GM23248 (cell line): ENCODE measurements around the gene ZC3HAV1. TPM values are rescaled to one million over a fixed set of nuclear protein-coding genes. Genes with fewer than 3 reads are reported as not detected.

ENCODE experiments used
- DNase-seq: peaks from one replicate; pipeline ENCODE4 v3.0.0-alpha.2; 2015
- H2AFZ ChIP-seq: fragments of 200-600 bp; sonication (generic); 2 replicates; pipeline ENCODE4 v1.6.1; 2016; ENCODE audit warnings: antibody characterized with exemption
- H3F3A ChIP-seq: fragments of 200-600 bp; sonication (generic); 2 replicates; pipeline ENCODE4 v1.6.1; 2016; ENCODE audit warnings: mild to moderate bottlenecking, antibody characterized with exemption, mixed run types; ENCODE audit not compliant: insufficient read depth
- H3K27ac ChIP-seq: fragments of 200-600 bp; sonication (generic); 2 replicates; pipeline ENCODE4 v1.5.1; 2016; ENCODE audit warnings: mild to moderate bottlenecking
- H3K27me3 ChIP-seq: fragments of 200-600 bp; sonication (generic); replicated peaks from 2 replicates; pipeline ENCODE4 v1.6.1; 2016; ENCODE audit warnings: mild to moderate bottlenecking; ENCODE audit not compliant: insufficient read depth
- H3K36me3 ChIP-seq: fragments of 200-600 bp; sonication (generic); 2 replicates; pipeline ENCODE4 v1.6.1; 2016; ENCODE audit warnings: low read depth, mild to moderate bottlenecking
- H3K4me1 ChIP-seq: fragments of 200-600 bp; sonication (generic); 2 replicates; pipeline ENCODE4 v1.6.1; 2016; ENCODE audit warnings: mild to moderate bottlenecking; ENCODE audit not compliant: insufficient read depth
- H3K4me2 ChIP-seq: fragments of 200-600 bp; sonication (generic); one replicate; pipeline ENCODE4 v1.6.1; 2016; ENCODE audit warnings: mild to moderate bottlenecking; ENCODE audit not compliant: unreplicated experiment
- H3K4me3 ChIP-seq: fragments of 200-600 bp; sonication (generic); 2 replicates; pipeline ENCODE4 v1.5.1; 2016; ENCODE audit warnings: mild to moderate bottlenecking
- H3K79me2 ChIP-seq: fragments of 200-600 bp; sonication (generic); 2 replicates; pipeline ENCODE4 v1.6.1; 2016; ENCODE audit warnings: mild to moderate bottlenecking; ENCODE audit not compliant: insufficient read depth
- H3K9ac ChIP-seq: fragments of 200-600 bp; sonication (generic); 2 replicates; pipeline ENCODE4 v1.6.1; 2016; ENCODE audit warnings: mild to moderate bottlenecking
- H3K9me2 ChIP-seq: fragments of 200-600 bp; sonication (generic); 2 replicates; pipeline ENCODE4 v1.6.1; 2016; ENCODE audit warnings: mixed run types, mild to moderate bottlenecking, moderate library complexity; ENCODE audit not compliant: insufficient read depth
- H3K9me3 ChIP-seq: fragments of 200-600 bp; sonication (generic); one replicate; pipeline ENCODE4 v1.6.1; 2017; ENCODE audit warnings: low read depth
- H4K20me1 ChIP-seq: fragments of 200-600 bp; sonication (generic); 2 replicates; pipeline ENCODE4 v1.6.0; 2016; ENCODE audit not compliant: insufficient read depth
- EZH2 ChIP-seq: fragments of 200-600 bp; sonication (generic); IDR thresholded peaks from 2 replicates; pipeline ENCODE4 v1.6.1; 2018; ENCODE audit warnings: antibody characterized with exemption, mild to moderate bottlenecking; ENCODE audit not compliant: insufficient read depth, poor library complexity, severe bottlenecking
- EZH2phosphoT487 ChIP-seq: fragments of 200-600 bp; sonication (generic); IDR thresholded peaks from 2 replicates; pipeline ENCODE4 v1.6.1; 2018; ENCODE audit warnings: antibody characterized with exemption, moderate library complexity, mild to moderate bottlenecking, low read depth; ENCODE audit not compliant: insufficient read depth
- WGBS, 2 experiments: methylation state at CpG; one replicate each; pipeline ENCODE4 v1.1.6; 2015 to 2017; ENCODE audit warnings: low lambda C conversion rate in 2 of 2, low coverage in 1 of 2; ENCODE audit errors: missing lambda C conversion rate in 2 of 2; 5-methylcytosine and 5-hydroxymethylcytosine counted together
- in situ Hi-C: fragments of 300-500 bp; cut with MboI; formaldehyde crosslinking; loops from 2 replicates; pipeline ENCODE4 v1.15.0; 2020
- polyA plus RNA-seq: library from polyadenylated mRNA; unstranded; fragments of >200 nt; fragmentation: Nextera tagmentation; extraction: Ambion mirVana; gene quantifications from 2 replicates; pipeline ENCODE4 v1.2.1, GENCODE V29; 2016
- total RNA-seq: library from RNA; depleted of rRNA; stranded (reverse); fragments of >200 nt; shearing (Covaris generic); gene quantifications from 2 replicates; pipeline ENCODE4 v1.2.3, GENCODE V29; 2014; rRNA removed

ZC3HAV1 gene
- 30.5 and 36.4 TPM in 2 replicates for total RNA-seq
- 28.8 and 29.9 TPM in 2 replicates for polyA plus RNA-seq

- H3K27me3 ChIP-seq, result no peaks in the 10 kb centered on the region
- WGBS, 2 experiments, result 0% methylated on average over 35 to 64 of the region's 68 CpGs
- H2AFZ ChIP-seq, result peak within 1 kb of the TSS; percentile 96
- no peaks in the 10 kb centered on the region for H3K36me3 ChIP-seq
- H3F3A ChIP-seq, result peaks cover 12% of the 10 kb centered on the region
- in situ Hi-C loops, result no loop called here
- DNase-seq, result peak; percentile 91
- peak within 1 kb of the TSS; percentile 92 for H3K4me2 ChIP-seq
- TF ChIP-seq EZH2phosphoT487 (no peak), EZH2 (no peak)
- H3K9me2 ChIP-seq, result no peaks in the 10 kb centered on the region
- peaks cover 48% of the 10 kb centered on the region for H3K79me2 ChIP-seq
- H3K4me1 ChIP-seq, result peaks cover 15% of the 10 kb centered on the region
- H3K9ac ChIP-seq, result peak within 1 kb of the TSS; percentile 87
- H3K9me3 ChIP-seq, result no peaks in the 10 kb centered on the region
- H3K4me3 ChIP-seq, result peak within 1 kb of the TSS; percentile 94
- H3K27ac ChIP-seq, result peak within 1 kb of the TSS; percentile 86
- H4K20me1 ChIP-seq, result no peaks in the 10 kb centered on the region
Measured at GRCh38 chr7:139109188-139109982, at the start of gene ZC3HAV1. Gene ZC3HAV1 (minus strand): TSS chr7:139109720. CDS start chr7:139109331, 389 bp downstream.

- Histone ChIP-seq H3K79me2 (no peaks in the 10 kb centered on the region), H3K27me3 (no peaks in the 10 kb centered on the region), H4K20me1 (no peaks in the 10 kb centered on the region), H3K9ac (no peak overlapping the region), H3K9me2 (no peaks in the 10 kb centered on the region), H3K4me2 (no peak overlapping the region), H2AFZ (no peak overlapping the region), H3F3A (no peaks in the 10 kb centered on the region), H3K9me3 (no peaks in the 10 kb centered on the region), H3K27ac (no peak overlapping the region), H3K4me1 (no peaks in the 10 kb centered on the region), H3K36me3 (0 out of 2 replicates have a peak, but pooled peaks cover under 1% of the 10 kb centered on the region), H3K4me3 (no peak overlapping the region)
- TF ChIP-seq EZH2 (no peak), EZH2phosphoT487 (no peak)
- 76 to 81% methylated on average over 2 of the region's 2 CpGs for WGBS, 2 experiments
- in situ Hi-C loops, result no loop called here
- DNase-seq, result peak; percentile 15
Measured at GRCh38 chr7:139153832-139154231, 44.3 kb upstream of the ZC3HAV1 start.

- Histone ChIP-seq H3K27ac (no peak overlapping the region), H3K9me3 (no peaks in the 10 kb centered on the region), H3K36me3 (no peaks in the 10 kb centered on the region), H3F3A (no peaks in the 10 kb centered on the region), H2AFZ (no peak overlapping the region), H3K79me2 (no peaks in the 10 kb centered on the region), H3K27me3 (no peaks in the 10 kb centered on the region), H3K4me1 (no peaks in the 10 kb centered on the region), H3K4me2 (no peak overlapping the region), H4K20me1 (no peaks in the 10 kb centered on the region), H3K9me2 (no peaks in the 10 kb centered on the region), H3K4me3 (no peak overlapping the region), H3K9ac (no peak overlapping the region)
- TF ChIP-seq EZH2 (no peak), EZH2phosphoT487 (no peak)
- in situ Hi-C loops, result no loop called here
- 95 to 96% methylated on average over 1 of the region's 1 CpG for WGBS, 2 experiments
- DNase-seq, result no peak
Measured at GRCh38 chr7:139152149-139152548, 42.6 kb upstream of the ZC3HAV1 start.

GRCh38 chr7:139139150-139139549 is 29.6 kb upstream of the ZC3HAV1 start:
- Histone ChIP-seq H3K4me1 (0 out of 2 replicates have a peak, but pooled peaks cover 6% of the 10 kb centered on the region), H3K27ac (no peak overlapping the region), H3K9me3 (no peaks in the 10 kb centered on the region), H3K4me3 (no peak overlapping the region), H3K79me2 (0 out of 2 replicates have a peak, but pooled peaks cover 8% of the 10 kb centered on the region), H3K27me3 (no peaks in the 10 kb centered on the region), H3K9me2 (no peaks in the 10 kb centered on the region), H4K20me1 (no peaks in the 10 kb centered on the region), H3K9ac (no peak overlapping the region), H2AFZ (no peak overlapping the region), H3K4me2 (no peak overlapping the region), H3K36me3 (0 out of 2 replicates have a peak, but pooled peaks cover 9% of the 10 kb centered on the region), H3F3A (no peaks in the 10 kb centered on the region)
- TF ChIP-seq EZH2phosphoT487, result no peak
- TF ChIP-seq EZH2, result no peak
- DNase-seq, result no peak
- in situ Hi-C loops, result no loop called here
- 76 to 84% methylated on average over 4 of the region's 4 CpGs for WGBS, 2 experiments
